Measurements from ENCODE around the gene TRHDE.

The TRHDE gene

DNA sequence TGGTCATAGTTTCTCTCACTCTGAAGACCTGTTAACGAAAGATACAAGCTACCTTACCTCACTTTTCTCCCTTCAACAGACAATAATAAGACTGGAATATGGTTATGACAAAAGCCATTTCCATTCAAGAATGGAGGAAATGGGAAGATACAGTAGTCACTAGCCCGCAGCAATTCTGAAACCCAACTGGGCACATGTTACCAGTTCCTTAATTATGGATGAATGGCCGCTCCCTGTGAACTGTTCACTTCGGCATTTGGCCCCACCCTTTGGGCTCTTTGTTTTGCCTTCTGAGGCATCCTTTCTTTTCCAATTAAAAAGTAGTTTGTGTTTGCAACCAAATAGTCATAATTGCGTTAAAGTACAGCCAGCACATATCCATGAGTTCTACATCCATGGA lies 19.0 kb downstream of the TRHDE start:
- Histone ChIP-seq H3K27me3 (ENCODE audit: low read depth, low read length) (no peaks in the 10 kb centered on the region), H3K4me3 (ENCODE audit: low read depth in 1 of 2, low read length in 2 of 2) (no peak overlapping the region), H3K36me3 (ENCODE audit: control insufficient read depth in 1 of 2, insufficient read depth in 2 of 2, low read length in 2 of 2) (no peaks in the 10 kb centered on the region), H3K27ac (ENCODE audit: low read length) (no peak overlapping the region), H3K9me3 (ENCODE audit: control insufficient read depth in 1 of 2, low read length in 2 of 2) (no peaks in the 10 kb centered on the region), H3K4me1 (ENCODE audit: control insufficient read depth in 1 of 2, insufficient read depth in 2 of 2, low read length in 2 of 2) (no peaks in the 10 kb centered on the region)

DNA sequence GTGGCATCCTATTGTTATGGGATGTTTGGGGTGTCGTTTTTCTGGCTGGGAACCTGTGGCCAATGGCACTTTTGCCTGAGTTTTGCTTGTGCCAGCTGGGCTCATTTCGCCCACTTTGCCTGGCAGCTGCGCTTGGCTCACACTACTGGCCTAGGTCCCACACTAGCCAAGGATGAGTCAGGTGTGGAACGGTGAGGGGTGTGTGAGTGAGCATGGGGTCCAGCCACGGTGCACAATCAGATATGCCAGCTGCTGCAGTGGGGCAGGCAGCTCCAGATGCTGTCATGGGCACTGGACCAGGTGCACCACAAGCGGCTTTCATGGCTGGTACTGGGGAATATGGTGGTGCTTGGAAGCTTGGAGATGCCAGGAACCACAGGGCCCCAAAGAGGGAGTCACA lies 21.5 kb downstream of the TRHDE start:
- Histone ChIP-seq H3K9me3 (ENCODE audit: control insufficient read depth in 1 of 2, low read length in 2 of 2) (no peaks in the 10 kb centered on the region), H3K27me3 (ENCODE audit: low read depth, low read length) (no peaks in the 10 kb centered on the region), H3K4me3 (ENCODE audit: low read depth in 1 of 2, low read length in 2 of 2) (no peak overlapping the region), H3K36me3 (ENCODE audit: control insufficient read depth in 1 of 2, insufficient read depth in 2 of 2, low read length in 2 of 2) (no peaks in the 10 kb centered on the region), H3K4me1 (ENCODE audit: control insufficient read depth in 1 of 2, insufficient read depth in 2 of 2, low read length in 2 of 2) (no peaks in the 10 kb centered on the region), H3K27ac (ENCODE audit: low read length) (no peak overlapping the region)

DNA sequence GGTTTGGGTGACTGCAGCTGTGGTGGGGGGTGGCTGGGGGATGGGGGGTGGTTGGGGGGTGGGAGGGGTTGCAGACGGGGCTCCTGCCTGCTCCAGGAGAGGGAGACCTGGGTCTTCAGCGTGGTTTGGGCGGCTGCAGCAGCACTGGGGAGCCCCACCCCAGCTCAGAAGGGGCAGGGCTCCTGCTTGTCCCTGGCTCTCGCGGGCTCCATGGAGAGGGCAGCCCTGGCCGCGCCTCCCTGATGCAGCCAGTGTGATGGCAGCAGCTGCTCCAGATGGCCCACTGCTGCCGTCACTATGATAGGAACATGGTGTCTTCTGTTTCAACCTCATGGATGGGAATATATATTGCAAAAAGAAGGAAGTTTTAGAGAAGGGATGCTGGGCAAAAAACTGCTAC lies 22.9 kb downstream of the TRHDE start:
- Histone ChIP-seq H3K27me3 (ENCODE audit: low read depth, low read length) (no peaks in the 10 kb centered on the region), H3K4me1 (ENCODE audit: control insufficient read depth in 1 of 2, insufficient read depth in 2 of 2, low read length in 2 of 2) (no peaks in the 10 kb centered on the region), H3K27ac (ENCODE audit: low read length) (no peak overlapping the region), H3K9me3 (ENCODE audit: control insufficient read depth in 1 of 2, low read length in 2 of 2) (no peaks in the 10 kb centered on the region), H3K36me3 (ENCODE audit: control insufficient read depth in 1 of 2, insufficient read depth in 2 of 2, low read length in 2 of 2) (no peaks in the 10 kb centered on the region), H3K4me3 (ENCODE audit: low read depth in 1 of 2, low read length in 2 of 2) (no peak overlapping the region)

DNA sequence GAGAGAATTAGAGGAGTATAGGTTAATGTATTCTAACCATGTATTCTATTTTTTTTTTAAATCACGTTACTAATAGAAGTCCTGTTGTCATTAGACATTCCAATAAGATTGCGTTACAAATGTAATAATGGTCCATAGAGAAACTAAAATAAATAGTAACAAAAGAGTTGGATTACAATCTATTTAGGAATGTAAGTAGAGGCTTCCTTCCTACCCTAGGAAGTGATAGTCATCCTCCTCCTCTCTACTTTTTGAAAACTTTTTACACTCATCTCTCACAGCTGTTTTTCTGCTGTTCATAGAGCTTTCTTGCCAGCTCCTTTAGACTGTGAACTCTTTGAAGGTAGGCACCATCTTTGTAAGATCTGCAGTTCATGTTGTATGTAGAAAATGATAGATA lies 23.6 kb downstream of the TRHDE start:
- Histone ChIP-seq H3K9me3 (ENCODE audit: control insufficient read depth in 1 of 2, low read length in 2 of 2) (no peaks in the 10 kb centered on the region), H3K36me3 (ENCODE audit: control insufficient read depth in 1 of 2, insufficient read depth in 2 of 2, low read length in 2 of 2) (no peaks in the 10 kb centered on the region), H3K4me1 (ENCODE audit: control insufficient read depth in 1 of 2, insufficient read depth in 2 of 2, low read length in 2 of 2) (no peaks in the 10 kb centered on the region), H3K27me3 (ENCODE audit: low read depth, low read length) (no peaks in the 10 kb centered on the region), H3K27ac (ENCODE audit: low read length) (no peak overlapping the region), H3K4me3 (ENCODE audit: low read depth in 1 of 2, low read length in 2 of 2) (no peak overlapping the region)

DNA sequence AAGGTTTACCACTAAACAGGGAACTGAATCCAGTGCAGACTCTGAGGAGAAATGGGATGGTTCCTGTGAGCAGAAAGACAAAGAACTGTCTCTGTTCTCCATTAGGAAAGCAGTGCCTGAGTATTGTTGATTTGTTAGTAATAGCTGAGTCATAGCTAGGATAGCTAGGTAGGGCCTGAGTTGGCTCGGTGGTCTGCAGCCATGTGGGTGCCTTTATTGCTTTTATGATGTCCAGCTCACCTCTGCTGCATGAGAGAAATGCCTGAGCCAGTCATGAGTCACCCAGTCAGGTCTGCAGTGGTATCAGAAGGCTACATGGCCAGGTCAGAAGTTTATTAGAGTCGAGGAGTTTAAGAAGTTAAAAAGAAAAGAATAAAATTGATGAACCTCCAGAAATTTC lies 24.2 kb downstream of the TRHDE start:
- no peaks in the 10 kb centered on the region for H3K9me3 ChIP-seq (ENCODE audit: control insufficient read depth in 1 of 2, low read length in 2 of 2)
- H3K27ac ChIP-seq (ENCODE audit: low read length): no peak overlapping the region
- no peaks in the 10 kb centered on the region for H3K4me1 ChIP-seq (ENCODE audit: control insufficient read depth in 1 of 2, insufficient read depth in 2 of 2, low read length in 2 of 2)
- no peaks in the 10 kb centered on the region for H3K27me3 ChIP-seq (ENCODE audit: low read depth, low read length)
- H3K36me3 ChIP-seq (ENCODE audit: control insufficient read depth in 1 of 2, insufficient read depth in 2 of 2, low read length in 2 of 2): no peaks in the 10 kb centered on the region
- H3K4me3 ChIP-seq (ENCODE audit: low read depth in 1 of 2, low read length in 2 of 2): no peak overlapping the region

DNA sequence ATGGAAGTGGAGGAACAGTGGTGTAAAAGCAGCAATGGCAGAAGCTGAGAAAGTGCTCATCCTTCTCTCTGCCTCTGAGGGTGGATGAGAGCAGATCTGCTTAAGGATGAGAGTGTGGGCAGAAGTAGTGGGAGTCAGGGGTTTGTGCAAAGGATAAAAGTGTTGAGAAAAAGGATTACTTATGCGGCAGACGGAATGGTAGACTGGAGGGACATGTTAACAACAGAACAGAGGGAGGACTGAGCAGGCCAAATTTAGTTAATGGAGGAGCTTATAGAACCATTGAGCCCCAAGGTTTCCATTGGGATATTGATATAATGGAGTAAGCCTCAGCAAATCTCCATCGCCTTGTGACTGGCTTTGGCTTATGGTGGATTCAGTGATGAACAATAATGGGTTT lies 25.5 kb downstream of the TRHDE start:
- Histone ChIP-seq H3K27ac (ENCODE audit: low read length) (no peak overlapping the region), H3K27me3 (ENCODE audit: low read depth, low read length) (no peaks in the 10 kb centered on the region), H3K9me3 (ENCODE audit: control insufficient read depth in 1 of 2, low read length in 2 of 2) (no peaks in the 10 kb centered on the region), H3K4me1 (ENCODE audit: control insufficient read depth in 1 of 2, insufficient read depth in 2 of 2, low read length in 2 of 2) (no peaks in the 10 kb centered on the region), H3K36me3 (ENCODE audit: control insufficient read depth in 1 of 2, insufficient read depth in 2 of 2, low read length in 2 of 2) (no peaks in the 10 kb centered on the region), H3K4me3 (ENCODE audit: low read depth in 1 of 2, low read length in 2 of 2) (no peak overlapping the region)

DNA sequence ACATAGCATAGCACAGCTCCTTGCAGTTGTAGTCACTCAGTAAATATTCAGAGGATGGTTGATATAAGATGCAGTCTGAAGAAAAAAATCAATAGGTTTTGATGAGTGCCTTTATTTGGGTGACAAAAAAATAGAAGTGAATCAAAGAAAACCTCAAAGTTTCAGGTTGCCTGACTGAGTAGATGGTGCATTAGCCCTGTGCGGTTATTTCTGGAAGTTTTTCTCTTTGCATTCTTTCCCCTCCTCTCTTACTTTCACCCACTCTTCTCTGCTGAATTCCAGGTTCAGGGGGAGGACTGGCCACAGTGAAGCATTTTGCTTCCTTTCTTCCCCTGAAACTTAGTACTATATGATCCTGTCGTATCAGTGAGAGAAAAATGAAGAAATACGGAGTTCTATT lies 28.6 kb downstream of the TRHDE start:
- H3K27ac ChIP-seq (ENCODE audit: low read length): no peak overlapping the region
- H3K4me1 ChIP-seq (ENCODE audit: control insufficient read depth in 1 of 2, insufficient read depth in 2 of 2, low read length in 2 of 2): no peaks in the 10 kb centered on the region
- H3K27me3 ChIP-seq (ENCODE audit: low read depth, low read length): no peaks in the 10 kb centered on the region
- no peaks in the 10 kb centered on the region for H3K9me3 ChIP-seq (ENCODE audit: control insufficient read depth in 1 of 2, low read length in 2 of 2)
- no peaks in the 10 kb centered on the region for H3K36me3 ChIP-seq (ENCODE audit: control insufficient read depth in 1 of 2, insufficient read depth in 2 of 2, low read length in 2 of 2)
- no peak overlapping the region for H3K4me3 ChIP-seq (ENCODE audit: low read depth in 1 of 2, low read length in 2 of 2)

DNA sequence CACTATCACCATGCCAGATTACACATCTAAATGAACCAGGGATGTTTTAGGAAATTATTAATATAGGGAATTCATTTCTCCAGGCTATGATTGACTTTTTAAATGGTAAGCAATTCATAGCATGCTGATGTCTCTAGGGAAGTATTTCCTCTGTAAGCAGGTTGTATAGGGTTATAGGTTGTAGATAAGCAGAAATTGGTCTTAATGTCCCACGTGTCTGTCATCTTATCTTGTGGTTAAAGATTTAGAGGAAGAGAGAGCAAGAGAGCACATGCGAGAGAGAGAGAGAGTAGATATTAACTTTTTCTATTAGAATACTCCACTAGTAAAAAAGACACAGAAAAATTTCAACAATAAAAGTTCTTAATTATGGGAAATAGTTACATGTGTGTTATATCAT lies 32.6 kb downstream of the TRHDE start:
- H3K4me3 ChIP-seq (ENCODE audit: low read depth in 1 of 2, low read length in 2 of 2): no peak overlapping the region
- H3K27ac ChIP-seq (ENCODE audit: low read length): no peak overlapping the region

DNA sequence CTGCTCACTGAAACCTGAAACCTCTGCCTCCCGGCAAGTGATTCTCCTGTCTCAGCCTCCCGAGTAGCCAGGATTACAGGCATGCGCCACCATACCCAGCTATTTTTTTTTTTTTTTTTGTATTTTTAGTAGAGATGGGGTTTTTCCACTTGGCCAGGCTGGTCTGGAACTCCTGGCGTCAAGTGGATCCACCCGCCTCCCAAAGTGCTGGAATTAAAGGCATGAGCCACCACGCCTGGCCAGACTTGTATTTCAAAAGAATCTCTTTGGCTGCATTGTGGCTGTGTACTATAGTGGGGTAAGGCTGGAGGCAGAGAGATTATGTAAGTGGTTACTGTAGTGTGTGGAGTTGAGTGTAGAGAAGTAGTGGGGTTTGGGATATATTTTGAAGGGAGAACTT lies 35.1 kb downstream of the TRHDE start:
- Histone ChIP-seq H3K27me3 (ENCODE audit: low read depth, low read length) (no peaks in the 10 kb centered on the region), H3K9me3 (ENCODE audit: control insufficient read depth in 1 of 2, low read length in 2 of 2) (no peaks in the 10 kb centered on the region), H3K4me3 (ENCODE audit: low read depth in 1 of 2, low read length in 2 of 2) (no peak overlapping the region), H3K4me1 (ENCODE audit: control insufficient read depth in 1 of 2, insufficient read depth in 2 of 2, low read length in 2 of 2) (no peaks in the 10 kb centered on the region), H3K36me3 (ENCODE audit: control insufficient read depth in 1 of 2, insufficient read depth in 2 of 2, low read length in 2 of 2) (no peaks in the 10 kb centered on the region), H3K27ac (ENCODE audit: low read length) (no peak overlapping the region)

More for the DNA sequence above, 32.6 kb downstream of the TRHDE start:
- no peaks in the 10 kb centered on the region for H3K27me3 ChIP-seq (ENCODE audit: low read depth, low read length)
- H3K9me3 ChIP-seq (ENCODE audit: control insufficient read depth in 1 of 2, low read length in 2 of 2): no peaks in the 10 kb centered on the region
- no peaks in the 10 kb centered on the region for H3K4me1 ChIP-seq (ENCODE audit: control insufficient read depth in 1 of 2, insufficient read depth in 2 of 2, low read length in 2 of 2)
- H3K36me3 ChIP-seq (ENCODE audit: control insufficient read depth in 1 of 2, insufficient read depth in 2 of 2, low read length in 2 of 2): no peaks in the 10 kb centered on the region

DNA sequence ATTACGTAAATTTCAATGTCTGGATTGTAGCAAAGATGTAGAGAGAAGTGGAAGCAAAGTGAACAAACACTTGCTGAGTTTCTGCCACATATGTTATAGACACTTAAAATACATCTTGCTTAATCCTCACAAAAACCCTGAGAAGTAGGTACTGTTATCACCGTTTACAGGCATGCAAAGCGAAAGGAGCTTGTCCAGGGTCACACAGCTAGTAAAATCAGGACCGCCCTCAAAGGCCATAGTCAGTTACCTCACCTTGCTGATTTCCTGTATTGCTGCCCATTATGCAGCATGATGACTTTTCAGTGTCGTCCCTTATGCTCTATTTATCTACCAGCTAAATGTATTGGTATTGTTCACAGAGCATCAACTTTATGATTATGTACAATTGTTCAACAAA lies 39.8 kb downstream of the TRHDE start:
- no peaks in the 10 kb centered on the region for H3K9me3 ChIP-seq (ENCODE audit: control insufficient read depth in 1 of 2, low read length in 2 of 2)
- H3K4me1 ChIP-seq (ENCODE audit: control insufficient read depth in 1 of 2, insufficient read depth in 2 of 2, low read length in 2 of 2): no peaks in the 10 kb centered on the region
- H3K36me3 ChIP-seq (ENCODE audit: control insufficient read depth in 1 of 2, insufficient read depth in 2 of 2, low read length in 2 of 2): no peaks in the 10 kb centered on the region
- no peaks in the 10 kb centered on the region for H3K27me3 ChIP-seq (ENCODE audit: low read depth, low read length)
- no peak overlapping the region for H3K4me3 ChIP-seq (ENCODE audit: low read depth in 1 of 2, low read length in 2 of 2)
- no peak overlapping the region for H3K27ac ChIP-seq (ENCODE audit: low read length)

DNA sequence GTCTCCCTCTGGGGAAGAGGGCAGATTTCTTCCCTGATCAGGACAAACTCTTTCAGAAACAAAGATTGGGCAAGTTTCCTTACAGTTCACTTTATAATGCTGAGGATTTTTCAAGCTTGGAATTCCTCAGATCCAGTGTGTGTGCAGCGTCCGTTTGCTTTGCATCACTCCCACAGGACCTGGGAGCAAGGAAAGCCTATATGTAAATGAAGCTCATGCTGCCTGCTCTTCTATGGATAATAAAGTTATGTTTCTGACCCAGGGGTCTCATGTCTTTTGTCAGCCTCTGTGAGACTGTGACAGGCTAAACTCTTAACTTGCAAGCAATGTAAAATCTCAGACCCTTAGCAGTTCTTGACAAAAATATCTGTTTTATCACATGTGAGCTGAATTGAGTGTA lies 41.6 kb downstream of the TRHDE start:
- H3K4me1 ChIP-seq (ENCODE audit: control insufficient read depth in 1 of 2, insufficient read depth in 2 of 2, low read length in 2 of 2): no peaks in the 10 kb centered on the region
- no peaks in the 10 kb centered on the region for H3K9me3 ChIP-seq (ENCODE audit: control insufficient read depth in 1 of 2, low read length in 2 of 2)
- no peaks in the 10 kb centered on the region for H3K36me3 ChIP-seq (ENCODE audit: control insufficient read depth in 1 of 2, insufficient read depth in 2 of 2, low read length in 2 of 2)
- H3K27me3 ChIP-seq (ENCODE audit: low read depth, low read length): no peaks in the 10 kb centered on the region
- no peak overlapping the region for H3K4me3 ChIP-seq (ENCODE audit: low read depth in 1 of 2, low read length in 2 of 2)
- H3K27ac ChIP-seq (ENCODE audit: low read length): no peak overlapping the region

DNA sequence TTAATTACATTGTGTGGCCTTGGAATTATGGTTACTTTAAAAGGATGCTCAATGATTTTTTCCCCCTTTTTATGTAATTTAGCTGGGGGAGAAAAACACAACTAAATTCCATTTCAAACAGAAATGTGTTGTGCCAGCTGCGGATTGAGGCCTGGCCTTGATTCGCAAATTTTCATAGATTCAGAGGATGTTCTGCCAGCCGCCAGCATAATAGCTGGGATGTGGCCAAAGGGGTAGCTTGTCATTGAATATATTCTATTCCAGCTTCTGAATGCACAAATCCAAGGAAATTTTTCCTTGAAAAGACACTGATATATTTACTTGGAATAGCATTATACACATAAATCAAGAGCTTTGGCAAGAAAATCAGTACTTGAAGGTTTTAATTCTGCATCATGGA lies 43.7 kb downstream of the TRHDE start:
- Histone ChIP-seq H3K9me3 (ENCODE audit: control insufficient read depth in 1 of 2, low read length in 2 of 2) (no peaks in the 10 kb centered on the region), H3K36me3 (ENCODE audit: control insufficient read depth in 1 of 2, insufficient read depth in 2 of 2, low read length in 2 of 2) (no peaks in the 10 kb centered on the region)

More for the DNA sequence above, 43.7 kb downstream of the TRHDE start:
- Histone ChIP-seq H3K4me1 (ENCODE audit: control insufficient read depth in 1 of 2, insufficient read depth in 2 of 2, low read length in 2 of 2) (no peaks in the 10 kb centered on the region), H3K27ac (ENCODE audit: low read length) (no peak overlapping the region), H3K4me3 (ENCODE audit: low read depth in 1 of 2, low read length in 2 of 2) (no peak overlapping the region), H3K27me3 (ENCODE audit: low read depth, low read length) (no peaks in the 10 kb centered on the region)
